ENCODE data around the gene LGALS13. TPM values are rescaled to one million over a fixed set of nuclear protein-coding genes. Genes with fewer than 3 reads are reported as not detected.

The LGALS13 gene
- not detected for polyA plus RNA-seq (2012; ENCODE audit: low read depth, missing spikeins)

DNA sequence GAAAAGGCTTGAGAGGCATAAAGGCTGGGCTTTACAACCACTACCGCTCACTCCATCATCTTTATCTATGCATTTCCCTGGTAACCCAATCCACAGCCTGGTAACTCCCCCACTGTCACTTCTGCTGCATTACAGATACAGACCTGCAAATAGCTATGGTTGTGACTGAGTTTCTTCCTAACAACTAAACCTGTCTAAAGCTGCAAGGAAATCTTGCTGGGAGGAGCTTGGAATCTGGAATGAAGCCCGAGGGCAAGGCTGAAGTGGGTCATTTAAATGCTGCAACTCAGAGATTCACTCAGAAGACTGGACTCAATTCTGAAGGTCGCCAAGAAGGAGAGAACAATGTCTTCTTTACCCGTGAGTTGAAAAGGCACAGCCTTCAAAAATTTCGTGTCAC lies at the start of gene LGALS13:
Gene LGALS13 (plus strand): TSS at position 301 of the 400 bp plus-strand sequence. CDS start 45 bp downstream, at position 346.
- FAIRE-seq (no peak), DNase-seq (ENCODE audit: insufficient read length, low spot score) (no peak)
- TF ChIP-seq POLR2AphosphoS5 (IDR thresholded peaks at IDR 0.05; ENCODE audit: low read depth, low read length) (no peak), POLR2A (IDR thresholded peaks at IDR 0.05; ENCODE audit: low read depth, low read length) (no peak), SPI1 (IDR thresholded peaks at IDR 0.05; ENCODE audit: low read depth, low read length) (no peak), TAF1 (IDR thresholded peaks at IDR 0.05; ENCODE audit: low read depth, low read length) (no peak), POU2F2 (IDR thresholded peaks at IDR 0.05; ENCODE audit: low read depth, low read length) (no peak), PAX5 (IDR thresholded peaks at IDR 0.05; ENCODE audit: insufficient read depth, low read length, severe bottlenecking) (no peak)

- no peak for DNase-seq (ENCODE audit: insufficient read length, low spot score)
- TF ChIP-seq SPI1 (IDR thresholded peaks at IDR 0.05; ENCODE audit: low read depth, low read length) (no peak), TAF1 (IDR thresholded peaks at IDR 0.05; ENCODE audit: low read depth, low read length) (no peak), POU2F2 (IDR thresholded peaks at IDR 0.05; ENCODE audit: low read depth, low read length) (no peak), POLR2AphosphoS5 (IDR thresholded peaks at IDR 0.05; ENCODE audit: low read depth, low read length) (no peak), POLR2A (IDR thresholded peaks at IDR 0.05; ENCODE audit: low read depth, low read length) (no peak), PAX5 (IDR thresholded peaks at IDR 0.05; ENCODE audit: insufficient read depth, low read length, severe bottlenecking) (no peak)
- no peak for FAIRE-seq
Measured at GRCh38 chr19:39553082-39553652, 49.2 kb upstream of the LGALS13 start.

GRCh38 chr19:39554701-39555311 lies 47.5 kb upstream of the LGALS13 start:
- no peak for FAIRE-seq
- no peak for TF ChIP-seq POLR2A (IDR thresholded peaks at IDR 0.05; ENCODE audit: low read depth, low read length)
- TF ChIP-seq POLR2AphosphoS5 (IDR thresholded peaks at IDR 0.05; ENCODE audit: low read depth, low read length): no peak
- no peak for TF ChIP-seq PAX5 (IDR thresholded peaks at IDR 0.05; ENCODE audit: insufficient read depth, low read length, severe bottlenecking)
- TF ChIP-seq SPI1 (IDR thresholded peaks at IDR 0.05; ENCODE audit: low read depth, low read length): no peak
- no peak for TF ChIP-seq POU2F2 (IDR thresholded peaks at IDR 0.05; ENCODE audit: low read depth, low read length)
- no peak for TF ChIP-seq TAF1 (IDR thresholded peaks at IDR 0.05; ENCODE audit: low read depth, low read length)

DNA sequence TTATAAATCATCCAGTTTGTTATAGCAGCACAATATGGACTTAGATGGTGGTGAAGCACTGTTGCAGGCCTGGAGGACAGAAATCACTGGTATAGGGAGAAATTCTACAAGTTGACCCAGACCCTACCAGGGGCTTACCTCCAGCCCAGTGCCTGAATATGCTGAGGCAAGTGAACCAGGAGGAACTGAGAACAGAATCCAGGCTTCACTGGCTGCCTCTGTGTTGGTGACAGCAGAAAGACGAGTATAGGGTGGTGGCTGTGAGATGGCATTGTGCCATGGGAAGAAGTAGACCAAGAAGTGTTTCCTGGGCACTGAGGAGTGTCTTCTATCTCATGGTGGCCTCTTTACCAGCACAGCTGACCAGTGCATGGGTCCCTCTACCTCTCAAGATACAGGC lies 46.4 kb upstream of the LGALS13 start:
- DNase-seq (ENCODE audit: insufficient read length, low spot score) (no peak), FAIRE-seq (no peak)
- TF ChIP-seq POU2F2 (IDR thresholded peaks at IDR 0.05; ENCODE audit: low read depth, low read length) (no peak), TAF1 (IDR thresholded peaks at IDR 0.05; ENCODE audit: low read depth, low read length) (no peak), SPI1 (IDR thresholded peaks at IDR 0.05; ENCODE audit: low read depth, low read length) (peak; percentile 57; the same call in 1 of the 2 replicates), PAX5 (IDR thresholded peaks at IDR 0.05; ENCODE audit: insufficient read depth, low read length, severe bottlenecking) (no peak), POLR2AphosphoS5 (IDR thresholded peaks at IDR 0.05; ENCODE audit: low read depth, low read length) (no peak)

More at GRCh38 chr19:39554701-39555311, 47.5 kb upstream of the LGALS13 start:
- DNase-seq (ENCODE audit: insufficient read length, low spot score): no peak

DNA sequence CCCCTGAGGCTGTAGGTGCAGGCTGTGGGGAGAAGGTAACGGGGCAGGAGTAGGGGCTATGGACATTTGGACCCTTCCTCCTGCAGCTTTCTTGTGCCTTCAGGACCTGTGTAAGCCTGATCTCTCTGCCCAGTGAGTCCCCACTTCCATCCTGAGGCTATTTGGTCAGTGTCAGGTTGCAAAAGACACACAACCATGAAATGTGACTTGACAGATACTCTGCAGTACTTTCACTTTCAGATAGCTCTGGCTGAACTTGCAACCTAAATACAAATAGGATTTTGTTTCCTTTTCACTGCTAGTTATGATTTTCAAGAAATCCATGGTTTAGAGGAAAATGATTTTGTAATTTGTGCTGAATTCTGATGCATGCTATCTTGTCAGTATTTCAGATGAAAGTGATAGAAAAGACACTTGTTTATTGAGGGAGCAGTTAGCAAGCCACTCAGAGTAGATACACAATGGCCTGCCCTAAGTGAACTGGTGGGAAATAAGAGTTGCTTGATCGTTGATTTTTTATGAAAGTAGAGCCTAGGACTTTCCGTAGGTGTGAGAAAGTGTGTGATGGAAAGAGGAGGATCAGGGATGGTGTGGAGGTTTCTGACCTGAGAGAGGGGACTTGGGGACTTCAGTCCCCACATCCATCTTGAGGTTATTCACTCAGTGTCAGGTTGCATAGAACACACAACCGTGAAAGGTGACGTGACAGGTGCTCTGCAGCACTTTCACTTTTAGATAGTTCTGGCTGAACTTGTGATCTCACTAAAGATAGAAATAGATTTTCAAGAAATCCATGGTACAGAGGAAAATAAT lies 44.3 kb upstream of the LGALS13 start:
- FAIRE-seq (peak; percentile 92), DNase-seq (ENCODE audit: insufficient read length, low spot score) (no peak)
- no peak for TF ChIP-seq POU2F2 (IDR thresholded peaks at IDR 0.05; ENCODE audit: low read depth, low read length)
- no peak for TF ChIP-seq TAF1 (IDR thresholded peaks at IDR 0.05; ENCODE audit: low read depth, low read length)
- TF ChIP-seq POLR2AphosphoS5 (IDR thresholded peaks at IDR 0.05; ENCODE audit: low read depth, low read length): no peak
- no peak for TF ChIP-seq PAX5 (IDR thresholded peaks at IDR 0.05; ENCODE audit: insufficient read depth, low read length, severe bottlenecking)
- no peak for TF ChIP-seq POLR2A (IDR thresholded peaks at IDR 0.05; ENCODE audit: low read depth, low read length)

DNA sequence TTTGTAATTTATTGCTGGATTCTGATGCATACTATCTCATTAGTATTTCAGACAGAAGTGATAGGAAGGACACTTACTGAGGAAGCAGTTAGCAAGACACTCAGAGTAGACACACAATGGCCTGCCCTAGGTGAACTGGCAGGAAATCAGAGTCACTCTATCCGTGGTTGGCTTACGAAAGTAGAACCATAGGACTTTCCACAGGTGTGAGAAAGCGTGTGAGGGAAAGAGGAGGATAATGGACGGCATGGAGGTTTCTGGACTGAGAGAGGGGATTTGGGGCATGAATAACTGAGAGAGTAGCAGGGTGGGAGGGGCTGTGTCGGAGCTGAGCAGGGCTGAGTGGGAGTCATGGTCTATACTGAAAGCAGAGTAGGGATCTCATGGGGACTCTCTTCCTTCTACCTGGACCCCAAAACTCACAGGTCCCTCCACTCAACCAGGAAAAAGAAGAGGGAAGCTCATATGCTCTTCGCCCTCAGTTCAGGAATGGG lies 43.7 kb upstream of the LGALS13 start:
- TF ChIP-seq POU2F2 (IDR thresholded peaks at IDR 0.05; ENCODE audit: low read depth, low read length) (no peak), POLR2AphosphoS5 (IDR thresholded peaks at IDR 0.05; ENCODE audit: low read depth, low read length) (no peak), SPI1 (IDR thresholded peaks at IDR 0.05; ENCODE audit: low read depth, low read length) (no peak), TAF1 (IDR thresholded peaks at IDR 0.05; ENCODE audit: low read depth, low read length) (no peak; the same call in 1 of the 2 replicates)
- no peak for FAIRE-seq
- no peak for DNase-seq (ENCODE audit: insufficient read length, low spot score)

GRCh38 chr19:39563408-39563807 lies 38.9 kb upstream of the LGALS13 start:
- TF ChIP-seq POLR2AphosphoS5 (IDR thresholded peaks at IDR 0.05; ENCODE audit: low read depth, low read length) (no peak), PAX5 (IDR thresholded peaks at IDR 0.05; ENCODE audit: insufficient read depth, low read length, severe bottlenecking) (no peak), SPI1 (IDR thresholded peaks at IDR 0.05; ENCODE audit: low read depth, low read length) (no peak), POU2F2 (IDR thresholded peaks at IDR 0.05; ENCODE audit: low read depth, low read length) (no peak), POLR2A (IDR thresholded peaks at IDR 0.05; ENCODE audit: low read depth, low read length) (no peak), TAF1 (IDR thresholded peaks at IDR 0.05; ENCODE audit: low read depth, low read length) (no peak)
- no peak for DNase-seq (ENCODE audit: insufficient read length, low spot score)
- FAIRE-seq: no peak

- FAIRE-seq (no peak), DNase-seq (ENCODE audit: insufficient read length, low spot score) (no peak)
- TF ChIP-seq TAF1 (IDR thresholded peaks at IDR 0.05; ENCODE audit: low read depth, low read length) (no peak), POLR2A (IDR thresholded peaks at IDR 0.05; ENCODE audit: low read depth, low read length) (no peak), POLR2AphosphoS5 (IDR thresholded peaks at IDR 0.05; ENCODE audit: low read depth, low read length) (no peak), PAX5 (IDR thresholded peaks at IDR 0.05; ENCODE audit: insufficient read depth, low read length, severe bottlenecking) (no peak), SPI1 (IDR thresholded peaks at IDR 0.05; ENCODE audit: low read depth, low read length) (no peak), POU2F2 (IDR thresholded peaks at IDR 0.05; ENCODE audit: low read depth, low read length) (no peak)
Measured at GRCh38 chr19:39566064-39566463, 36.3 kb upstream of the LGALS13 start.

DNA sequence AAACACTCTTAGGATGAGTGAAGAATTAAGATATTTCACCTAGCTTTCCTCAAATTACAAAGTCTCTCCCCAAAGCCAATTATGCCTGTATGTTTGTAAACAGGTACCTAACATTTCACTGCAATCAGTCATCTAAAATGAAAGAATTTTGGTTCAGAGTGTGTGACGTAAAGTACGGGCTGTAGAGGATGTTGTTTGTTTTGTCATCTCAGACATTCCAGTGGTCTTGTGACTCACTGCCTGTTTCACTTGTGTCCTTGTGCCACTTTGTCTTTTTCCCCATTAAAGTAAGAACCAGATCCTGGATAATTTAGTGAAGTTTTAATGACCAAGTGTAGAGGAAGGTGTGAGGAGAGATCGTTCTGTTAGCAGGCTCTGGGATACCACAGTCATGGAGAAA lies 33.7 kb upstream of the LGALS13 start:
- no peak for DNase-seq (ENCODE audit: insufficient read length, low spot score)
- no peak for TF ChIP-seq TAF1 (IDR thresholded peaks at IDR 0.05; ENCODE audit: low read depth, low read length)
- no peak for TF ChIP-seq POU2F2 (IDR thresholded peaks at IDR 0.05; ENCODE audit: low read depth, low read length)
- no peak for TF ChIP-seq SPI1 (IDR thresholded peaks at IDR 0.05; ENCODE audit: low read depth, low read length)
- TF ChIP-seq PAX5 (IDR thresholded peaks at IDR 0.05; ENCODE audit: insufficient read depth, low read length, severe bottlenecking): no peak
- TF ChIP-seq POLR2A (IDR thresholded peaks at IDR 0.05; ENCODE audit: low read depth, low read length): no peak
- TF ChIP-seq POLR2AphosphoS5 (IDR thresholded peaks at IDR 0.05; ENCODE audit: low read depth, low read length): no peak
- FAIRE-seq: no peak

Measured in GM12891 (cell line).